ENCODE results near the gene TRPC4AP.

DNA sequence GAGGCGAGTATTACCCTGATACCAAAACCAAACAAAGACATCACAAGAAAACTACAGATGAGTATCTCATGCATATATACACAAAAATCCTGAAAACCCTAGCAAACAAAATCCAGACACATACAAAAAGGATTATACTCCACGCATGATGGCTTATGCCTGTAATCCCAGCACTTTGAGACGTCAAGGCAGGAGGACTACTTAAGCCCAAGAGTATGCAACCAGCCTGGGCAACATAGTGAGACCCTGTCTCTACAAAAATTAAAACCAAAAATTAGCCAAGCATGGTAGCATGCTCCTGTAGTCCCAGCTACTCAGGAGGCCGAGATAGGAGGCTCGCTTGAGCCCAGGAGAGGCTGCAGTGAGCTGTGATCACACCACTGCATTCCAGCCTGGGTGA, 32.4 kb downstream of the TRPC4AP start:
- TF ChIP-seq, protein P1, sequence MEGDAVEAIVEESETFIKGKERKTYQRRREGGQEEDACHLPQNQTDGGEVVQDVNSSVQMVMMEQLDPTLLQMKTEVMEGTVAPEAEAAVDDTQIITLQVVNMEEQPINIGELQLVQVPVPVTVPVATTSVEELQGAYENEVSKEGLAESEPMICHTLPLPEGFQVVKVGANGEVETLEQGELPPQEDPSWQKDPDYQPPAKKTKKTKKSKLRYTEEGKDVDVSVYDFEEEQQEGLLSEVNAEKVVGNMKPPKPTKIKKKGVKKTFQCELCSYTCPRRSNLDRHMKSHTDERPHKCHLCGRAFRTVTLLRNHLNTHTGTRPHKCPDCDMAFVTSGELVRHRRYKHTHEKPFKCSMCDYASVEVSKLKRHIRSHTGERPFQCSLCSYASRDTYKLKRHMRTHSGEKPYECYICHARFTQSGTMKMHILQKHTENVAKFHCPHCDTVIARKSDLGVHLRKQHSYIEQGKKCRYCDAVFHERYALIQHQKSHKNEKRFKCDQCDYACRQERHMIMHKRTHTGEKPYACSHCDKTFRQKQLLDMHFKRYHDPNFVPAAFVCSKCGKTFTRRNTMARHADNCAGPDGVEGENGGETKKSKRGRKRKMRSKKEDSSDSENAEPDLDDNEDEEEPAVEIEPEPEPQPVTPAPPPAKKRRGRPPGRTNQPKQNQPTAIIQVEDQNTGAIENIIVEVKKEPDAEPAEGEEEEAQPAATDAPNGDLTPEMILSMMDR (conservative IDR thresholded peaks at IDR 0.05; ENCODE audit: low read length), result no peak
- no peak for TF ChIP-seq EZH2phosphoT487 (IDR thresholded peaks at IDR 0.05; ENCODE audit: borderline replicate concordance)

Measured in Loucy (cell line).